ENCODE data around the gene KIAA0232.

Gene KIAA0232

DNA sequence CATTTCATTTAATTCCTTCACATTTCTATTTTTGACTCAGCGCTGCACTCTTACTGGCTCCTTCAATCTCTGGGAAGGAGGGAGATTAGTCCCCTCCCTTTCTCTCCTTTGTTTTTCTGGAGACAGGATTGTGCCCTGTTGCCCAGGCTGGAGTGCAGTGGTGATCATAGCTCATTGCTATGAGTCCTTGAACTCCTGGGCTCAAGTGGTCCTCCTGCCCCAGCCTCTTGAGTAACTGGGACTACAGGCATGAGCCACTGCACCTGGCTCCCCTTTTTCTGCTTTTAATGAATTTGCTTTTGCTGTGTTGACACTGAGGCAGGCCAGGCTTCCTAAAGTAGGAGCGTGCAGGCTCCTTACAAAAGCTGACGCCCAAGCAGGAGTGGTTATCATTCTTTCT lies 137.6 kb downstream of the KIAA0232 start:
- DNase-seq = no peak

DNA sequence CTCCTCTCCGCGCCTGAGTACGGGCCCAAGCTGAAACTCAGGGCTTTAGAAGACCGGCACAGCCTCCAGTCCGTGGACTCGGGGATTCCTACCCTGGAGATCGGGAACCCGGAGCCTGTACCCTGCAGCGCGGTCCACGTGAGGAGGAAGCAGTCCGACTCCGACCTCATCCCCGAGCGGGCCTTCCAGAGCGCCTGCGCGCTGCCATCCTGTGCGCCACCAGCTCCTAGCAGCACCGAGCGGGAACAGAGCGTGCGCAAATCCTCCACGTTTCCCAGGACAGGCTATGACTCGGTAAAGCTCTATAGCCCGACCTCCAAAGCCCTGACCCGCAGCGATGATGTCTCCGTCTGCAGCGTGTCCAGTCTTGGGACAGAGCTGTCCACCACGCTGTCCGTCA lies 141.0 kb downstream of the KIAA0232 start:
- DNase-seq = no peak

DNA sequence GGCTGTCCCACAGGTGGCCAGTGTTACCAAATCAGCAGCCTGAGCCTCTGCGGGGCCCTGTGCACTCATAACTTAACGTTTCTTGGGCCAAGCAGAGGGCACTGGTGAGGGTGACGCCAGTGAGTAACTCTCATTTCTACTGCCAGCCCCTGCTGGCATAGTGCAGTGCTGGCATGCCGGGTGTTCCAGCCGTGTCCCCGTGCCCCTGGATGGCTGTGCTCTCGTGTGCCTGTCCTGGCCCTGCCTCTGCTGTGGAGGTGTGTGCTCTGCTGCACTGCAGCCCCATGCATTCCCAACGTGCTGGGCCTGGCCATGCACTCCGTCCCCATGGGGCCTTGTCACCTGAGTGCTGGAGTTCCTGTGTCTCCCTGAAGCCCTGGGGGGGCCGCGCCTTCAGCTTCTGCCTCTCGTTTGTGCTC lies 141.8 kb downstream of the KIAA0232 start:
- no peak for DNase-seq

DNA sequence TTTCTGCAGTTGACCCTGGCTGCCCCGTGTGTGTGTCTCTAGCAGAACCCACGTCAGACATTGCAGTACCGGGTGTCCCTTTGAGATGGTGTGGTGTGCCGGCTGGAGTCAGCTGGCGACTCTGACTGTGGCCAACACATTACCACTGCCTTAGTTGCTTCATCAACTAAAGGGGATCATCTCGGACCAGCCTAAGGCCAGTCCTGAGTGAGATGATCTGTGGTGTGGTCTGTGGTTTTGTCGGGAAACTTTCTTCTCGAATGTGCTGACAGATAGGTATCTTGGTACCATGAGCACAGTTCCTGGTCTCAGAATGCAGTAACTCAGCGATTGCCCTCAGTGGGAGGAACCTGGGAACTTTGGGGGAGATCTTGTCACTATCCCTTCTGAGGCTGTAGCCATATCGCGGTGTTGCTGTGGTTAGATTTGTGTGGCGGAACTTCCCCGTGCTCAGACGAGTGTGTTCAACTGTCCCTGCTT lies 142.9 kb downstream of the KIAA0232 start:
- DNase-seq = no peak

DNA sequence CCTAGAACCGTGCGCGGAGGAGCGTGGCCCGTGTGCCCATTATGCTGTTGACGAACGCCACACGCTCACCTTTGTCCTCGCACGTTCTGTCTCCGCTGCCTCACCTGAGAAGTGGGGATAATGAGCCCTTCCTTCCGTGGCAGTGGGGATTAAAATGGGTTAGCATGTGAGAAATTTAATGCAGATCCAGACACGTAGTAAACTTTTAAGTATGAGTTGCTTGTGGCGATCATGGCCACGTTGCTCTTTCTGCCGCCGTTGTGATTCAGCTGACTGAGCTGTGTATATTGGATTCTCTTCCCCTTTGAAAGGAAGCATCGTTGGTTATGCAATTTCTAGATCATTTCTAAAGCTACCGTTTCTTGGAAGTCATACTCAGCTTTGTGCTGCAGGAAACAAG lies 143.6 kb downstream of the KIAA0232 start:
- DNase-seq = no peak

DNA sequence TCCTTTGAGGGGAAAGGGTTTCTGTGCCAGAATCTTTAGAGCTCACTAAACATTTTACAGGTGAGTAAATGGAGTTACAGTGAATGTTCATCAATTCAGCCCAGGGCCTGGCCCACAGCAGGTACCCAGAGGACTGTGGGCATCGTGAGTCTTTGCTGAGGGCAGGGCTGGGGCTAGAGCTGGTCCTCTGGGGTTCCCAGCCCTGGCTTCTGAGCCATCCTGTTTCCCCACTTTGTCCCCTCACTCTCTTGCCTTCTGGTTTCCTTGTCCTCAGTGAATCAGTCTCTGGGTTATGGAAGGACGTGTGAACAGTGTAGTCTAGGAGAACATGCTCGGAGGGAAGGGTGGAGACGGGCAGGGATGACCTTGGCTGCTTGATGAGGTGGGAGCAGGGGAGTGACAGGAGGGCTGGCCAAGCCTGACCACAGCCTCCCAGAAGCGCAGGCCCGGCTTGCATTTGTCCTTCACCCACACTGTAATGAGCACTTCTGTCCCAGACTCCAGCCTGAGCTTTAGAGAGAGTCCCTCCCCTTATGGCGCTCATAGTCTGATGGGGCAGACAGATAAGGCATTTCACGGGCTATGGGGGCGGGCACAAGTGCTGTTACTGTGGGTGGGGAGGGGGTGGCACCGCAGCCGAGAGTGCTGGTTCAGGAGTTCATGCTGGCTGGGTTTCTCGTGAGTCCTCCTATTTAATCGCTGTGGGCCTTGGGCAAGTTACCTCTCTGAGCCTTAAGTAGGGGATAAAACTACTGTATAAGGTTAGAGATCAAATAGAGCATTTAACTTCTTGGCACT lies 144.4 kb downstream of the KIAA0232 start:
- DNase-seq = peak; percentile 48

DNA sequence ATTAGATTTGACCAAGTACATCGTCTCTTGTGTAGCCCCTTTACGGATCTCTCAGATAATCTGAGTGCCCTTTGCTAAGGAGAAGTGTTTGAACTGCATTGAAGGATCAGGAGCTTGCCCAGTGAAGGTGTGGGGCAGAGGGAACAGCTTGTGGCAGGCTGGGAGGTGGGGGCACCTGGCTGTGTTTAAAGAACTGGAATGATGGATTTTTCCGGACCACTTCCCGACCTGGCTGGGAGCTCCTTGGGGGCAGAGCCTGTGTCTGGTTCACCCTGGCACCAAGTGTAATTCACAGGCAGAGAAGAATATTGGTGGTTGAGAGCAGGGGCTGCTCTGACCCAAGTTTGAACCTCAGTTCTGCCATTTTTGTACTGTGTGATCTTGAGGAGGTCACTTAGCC lies 145.6 kb downstream of the KIAA0232 start:
- no peak for DNase-seq

DNA sequence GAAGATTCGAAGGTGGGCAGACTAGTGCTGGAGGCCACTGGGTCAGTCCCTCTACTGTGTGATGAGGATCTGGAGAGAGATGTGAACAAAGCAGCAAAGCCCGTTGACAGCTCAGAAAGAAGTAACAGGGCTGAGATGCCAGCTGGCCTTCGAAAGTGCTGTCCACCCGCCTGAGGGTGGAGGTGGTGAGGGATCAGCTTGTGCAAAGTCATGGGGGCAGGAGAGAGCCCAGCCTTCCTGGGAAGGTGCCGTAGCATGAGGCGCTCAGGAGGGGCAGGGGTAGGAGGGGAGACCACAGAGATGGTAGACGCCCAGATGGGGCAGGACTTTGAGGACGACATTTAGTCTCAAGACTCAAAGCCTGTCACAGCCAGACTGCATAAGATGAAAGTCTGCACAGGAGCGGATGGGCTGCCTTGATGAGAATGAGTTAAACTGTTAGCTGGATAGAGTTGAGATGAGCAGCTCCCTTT lies 146.8 kb downstream of the KIAA0232 start:
- no peak for DNase-seq

DNA sequence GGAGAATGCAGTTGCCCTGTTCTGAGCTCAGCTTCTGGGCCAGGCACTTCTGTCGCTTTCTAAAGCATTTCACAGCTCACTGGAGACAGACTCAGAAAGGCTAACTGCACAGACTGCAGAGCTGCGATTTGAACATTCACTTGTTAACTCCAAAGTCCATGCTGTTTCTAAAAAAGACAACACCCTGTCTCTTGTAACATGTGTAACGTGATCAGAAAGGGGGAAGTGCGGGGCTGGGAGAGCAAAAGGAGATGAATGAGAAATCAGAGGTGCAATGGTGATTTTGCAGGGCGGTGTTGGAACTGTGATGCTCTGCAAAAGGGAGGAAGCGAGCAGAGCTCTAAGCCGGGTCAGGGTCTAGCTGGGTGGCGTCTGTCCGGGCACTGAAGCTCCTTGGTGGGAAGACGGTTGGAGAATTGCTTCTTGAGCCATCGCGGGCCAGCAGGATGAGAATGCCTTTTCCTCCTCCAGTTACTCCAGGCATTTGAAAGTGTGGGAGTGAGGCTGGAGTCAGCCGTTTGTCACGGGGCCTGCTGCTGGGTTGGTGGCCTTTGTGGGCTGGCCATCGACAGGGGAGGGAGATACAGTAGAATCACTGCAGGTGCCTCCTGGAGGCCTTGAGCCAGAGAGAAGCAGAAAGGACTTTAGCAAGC lies 147.4 kb downstream of the KIAA0232 start:
- no peak for DNase-seq

DNA sequence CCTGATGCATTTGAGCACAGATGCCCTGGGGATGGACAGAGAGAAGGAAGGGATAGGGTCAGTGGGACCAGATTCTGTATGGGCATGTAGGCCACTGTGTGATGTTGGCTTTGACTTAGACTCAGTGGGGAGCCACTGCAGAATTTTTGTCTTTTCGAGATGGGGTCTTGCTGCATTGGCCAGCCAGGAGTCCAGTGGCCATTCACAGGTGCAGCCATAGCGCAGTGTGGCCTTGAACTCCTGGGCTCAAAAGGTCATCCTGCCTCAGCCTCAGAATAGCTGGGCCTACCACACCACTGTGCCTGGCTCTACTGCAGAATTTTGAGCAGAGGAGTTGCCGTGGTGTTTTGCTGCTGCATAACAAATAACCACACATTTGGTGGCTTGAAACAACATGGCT lies 149.9 kb downstream of the KIAA0232 start:
- no peak for DNase-seq

DNA sequence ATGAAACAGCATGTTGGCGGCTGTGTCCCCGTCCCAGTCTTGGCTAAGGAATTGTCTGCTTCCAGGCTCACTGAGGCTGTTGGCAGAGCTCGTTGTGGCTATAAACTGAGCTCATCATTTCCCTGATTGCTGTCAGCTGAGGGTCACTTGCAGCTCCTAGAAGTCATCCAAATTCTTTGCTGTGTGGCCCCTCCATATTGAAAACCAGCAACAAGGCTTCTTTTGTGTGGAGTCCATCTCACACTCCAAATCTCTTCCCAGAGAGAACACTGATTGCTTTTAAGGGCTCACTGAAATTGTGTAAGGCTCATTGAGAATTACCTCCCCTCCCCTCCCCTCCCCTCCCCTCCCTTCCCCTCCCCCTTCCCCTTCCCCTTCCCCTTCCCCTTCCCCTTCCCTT lies 150.4 kb downstream of the KIAA0232 start:
- DNase-seq = no peak

Data from femur (tissue), 1 donor.